Measurements from ENCODE around the gene SGPP1.
"Not testable (repeated sequence)": the region's sequence is repeated elsewhere in the genome, so short reads cannot be mapped to it uniquely, and the experiment has no call there.

The SGPP1 gene

DNA sequence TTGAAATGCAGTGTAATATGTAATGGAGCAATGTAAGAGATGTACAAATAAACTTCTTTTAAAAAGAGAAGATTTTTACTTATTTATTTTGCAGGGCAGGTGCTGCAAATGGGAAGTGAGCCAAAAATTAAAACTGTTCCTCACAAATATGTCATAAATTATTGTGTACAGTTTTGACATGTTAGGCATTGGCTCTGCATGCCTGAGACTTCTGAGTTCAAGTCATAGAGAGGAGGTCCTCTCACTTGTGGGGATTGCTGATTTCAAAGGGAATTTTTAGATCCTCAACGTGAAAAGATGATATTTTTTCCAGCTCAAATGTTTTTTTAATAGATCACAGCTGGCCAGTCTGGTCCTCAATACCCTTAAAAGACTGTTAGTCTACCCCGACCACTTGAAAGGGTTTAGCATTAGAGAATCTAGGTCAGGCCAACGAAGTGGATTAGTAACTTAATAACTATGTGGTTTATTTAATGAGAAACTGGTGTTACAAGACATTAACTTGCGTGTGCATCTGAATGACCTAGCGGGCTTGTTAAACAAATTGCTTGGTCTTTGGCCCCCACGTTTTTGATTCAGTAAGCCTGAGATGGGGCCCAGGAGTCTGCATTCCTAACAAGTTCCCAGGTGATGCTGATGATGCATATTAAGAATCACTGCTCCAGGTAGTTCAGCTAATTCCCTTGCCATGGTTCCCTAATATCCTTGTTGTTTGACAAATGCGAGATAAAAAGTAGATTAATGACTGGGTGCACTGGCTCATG, 55.3 kb downstream of the SGPP1 start:
- peak; percentile 18 for DNase-seq

DNA sequence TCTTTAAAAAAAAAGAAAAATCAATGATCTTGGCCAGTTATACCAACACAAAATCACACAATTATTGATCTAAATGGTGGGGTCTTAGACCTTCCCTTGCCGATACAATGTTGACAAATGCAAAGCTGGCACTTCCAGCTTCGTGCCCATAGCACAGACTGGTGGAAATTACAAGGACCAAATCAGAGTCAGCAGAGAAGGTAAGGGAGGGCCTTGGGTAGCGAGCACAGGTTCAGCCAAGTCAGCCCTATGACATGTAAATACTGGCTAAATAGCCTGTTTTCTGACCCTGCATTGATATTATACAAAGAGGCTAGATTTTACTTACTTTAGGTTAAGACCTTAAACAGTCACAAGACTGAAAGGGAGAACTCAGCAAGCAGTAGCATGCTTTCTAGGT, 55.9 kb downstream of the SGPP1 start:
- no peak for DNase-seq

DNA sequence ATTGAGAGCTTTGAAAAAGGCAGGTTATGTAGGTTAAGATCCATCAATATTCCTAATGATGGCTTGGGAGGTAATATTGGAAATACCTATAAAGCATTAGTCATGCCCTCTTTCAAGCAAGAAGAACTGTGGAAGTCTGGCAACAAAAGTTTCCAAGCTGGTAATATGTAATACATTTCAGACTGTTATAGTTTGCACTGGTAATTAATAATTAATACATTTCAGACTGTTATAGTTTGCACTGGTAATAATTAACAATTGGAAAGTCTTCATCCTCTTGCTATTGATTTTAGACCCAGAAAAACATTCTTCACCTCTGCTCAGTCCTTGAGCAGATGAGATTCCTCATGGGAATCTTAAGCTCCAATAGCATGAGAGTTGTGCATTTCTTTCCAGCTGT, 57.2 kb downstream of the SGPP1 start:
- DNase-seq: no peak

DNA sequence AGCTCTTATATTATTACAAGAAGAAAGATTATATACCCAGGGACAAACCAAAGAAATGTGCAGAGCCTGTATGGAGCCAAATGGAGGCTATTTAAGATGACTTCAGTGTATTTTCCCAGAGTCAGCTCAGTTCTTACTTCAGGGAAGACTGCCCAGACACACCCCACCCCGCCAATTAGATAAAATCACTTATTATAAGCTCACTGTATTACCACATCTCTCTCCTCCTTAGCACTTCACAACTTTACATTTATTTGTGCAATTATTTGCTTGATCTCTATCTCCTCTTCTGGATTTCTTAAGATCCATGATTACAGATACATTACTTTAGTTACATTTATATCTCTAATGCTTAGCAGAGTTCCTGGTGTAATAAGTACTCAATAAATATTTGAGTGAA, 61.5 kb downstream of the SGPP1 start:
- no peak for DNase-seq

DNA sequence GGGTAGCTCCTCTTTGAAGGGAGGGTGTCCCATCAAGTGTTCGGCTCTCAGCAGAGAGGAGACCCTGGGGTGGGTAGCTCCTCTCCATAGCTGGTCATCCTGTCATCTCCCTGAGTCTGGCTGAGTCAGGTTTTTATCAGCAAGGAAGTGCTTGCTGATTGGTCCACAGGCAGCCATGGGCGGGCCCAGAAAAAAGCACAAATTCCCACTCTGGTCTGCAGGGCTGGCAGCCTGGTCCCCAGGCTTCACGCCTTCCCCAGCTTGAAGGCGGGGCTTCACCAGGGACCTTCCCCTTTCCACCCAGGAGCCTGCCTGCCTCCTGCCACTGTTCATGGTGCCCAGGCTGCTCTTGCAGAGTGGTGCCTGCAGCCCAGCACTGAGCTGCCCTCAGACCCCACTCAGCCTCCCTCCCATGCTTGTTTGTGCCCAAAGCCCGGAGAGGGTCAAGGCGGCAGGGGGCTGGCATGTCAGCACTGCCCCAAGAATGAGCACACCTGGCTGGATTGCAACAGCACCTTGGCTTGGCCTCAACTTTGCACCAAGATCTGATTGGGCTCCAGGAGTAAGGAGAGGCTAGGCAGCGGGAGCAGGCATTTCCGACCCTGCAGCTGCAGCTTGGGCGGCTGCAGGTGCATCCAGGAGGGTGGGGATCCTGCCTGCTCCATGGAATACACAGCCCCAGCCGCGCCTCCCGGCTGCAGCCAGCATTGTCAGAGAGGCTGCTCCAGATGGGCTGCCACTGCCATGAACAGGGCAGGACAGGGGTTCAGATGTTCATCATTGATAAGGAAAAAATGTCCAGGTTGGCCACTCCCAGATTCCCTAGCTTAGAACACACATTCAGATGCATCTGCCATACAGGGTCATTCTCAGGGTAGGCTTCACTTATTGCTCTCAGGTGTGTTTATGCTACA, 64.2 kb downstream of the SGPP1 start:
- DNase-seq: peak; percentile 17

DNA sequence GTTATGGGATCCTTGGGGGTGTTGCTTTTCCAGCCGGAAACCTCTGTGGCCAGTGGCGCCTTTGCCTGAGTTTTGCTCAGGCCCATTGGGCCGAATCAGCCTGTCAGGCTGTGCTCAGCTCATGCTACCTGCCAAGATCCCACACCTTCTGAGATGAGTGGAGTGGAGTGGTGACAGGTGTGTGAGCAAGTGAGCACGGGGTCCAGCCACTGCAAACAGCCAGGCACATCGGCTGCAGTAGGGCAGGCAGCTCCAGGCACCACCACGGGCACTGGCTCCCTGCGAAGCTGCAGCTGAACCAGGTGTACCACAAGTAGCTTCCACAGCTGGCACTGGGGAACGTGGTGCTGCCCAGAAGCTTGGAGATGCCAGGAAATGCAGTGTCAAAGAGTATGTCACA, 65.1 kb downstream of the SGPP1 start:
- DNase-seq: no peak

DNA sequence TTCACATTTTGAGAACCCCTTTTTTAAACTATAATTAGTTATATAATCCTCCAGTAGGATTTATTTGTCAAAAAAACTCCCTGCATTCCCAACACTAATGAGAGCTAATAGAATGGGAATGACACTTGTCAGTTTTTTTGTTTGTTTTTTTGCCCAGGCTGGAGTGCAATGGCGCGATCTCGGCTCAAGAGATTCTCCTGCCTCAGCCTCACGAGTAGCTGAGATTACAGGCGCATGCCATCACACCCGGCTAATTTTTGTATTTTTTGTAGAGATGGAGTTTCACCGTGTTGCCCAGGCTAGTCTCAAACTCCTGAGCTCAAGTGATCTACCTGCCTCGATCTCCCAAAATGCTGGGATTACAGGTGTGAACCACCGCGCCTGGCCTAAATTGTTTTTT, 66.0 kb downstream of the SGPP1 start:
- not testable (repeated sequence) for DNase-seq

DNA sequence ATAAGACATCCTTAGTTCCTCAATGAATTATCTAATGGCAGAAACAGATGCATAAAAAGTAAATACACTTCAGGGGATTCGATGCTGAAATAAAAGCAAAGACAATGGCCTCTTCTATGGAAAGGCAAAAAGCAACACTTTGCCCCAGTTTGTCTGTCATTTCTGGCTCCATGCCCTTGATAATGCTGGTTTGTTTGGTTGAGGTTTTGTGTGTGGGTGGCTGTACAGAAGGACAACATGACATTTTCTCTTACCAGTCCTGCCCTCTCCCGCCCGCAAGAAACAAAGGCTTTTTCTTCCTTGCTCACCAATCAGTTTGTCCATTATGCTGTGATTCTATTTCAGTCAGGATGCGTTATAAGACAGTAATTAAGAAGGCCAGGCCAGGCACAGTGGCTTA, 68.1 kb downstream of the SGPP1 start:
- DNase-seq: no peak

DNA sequence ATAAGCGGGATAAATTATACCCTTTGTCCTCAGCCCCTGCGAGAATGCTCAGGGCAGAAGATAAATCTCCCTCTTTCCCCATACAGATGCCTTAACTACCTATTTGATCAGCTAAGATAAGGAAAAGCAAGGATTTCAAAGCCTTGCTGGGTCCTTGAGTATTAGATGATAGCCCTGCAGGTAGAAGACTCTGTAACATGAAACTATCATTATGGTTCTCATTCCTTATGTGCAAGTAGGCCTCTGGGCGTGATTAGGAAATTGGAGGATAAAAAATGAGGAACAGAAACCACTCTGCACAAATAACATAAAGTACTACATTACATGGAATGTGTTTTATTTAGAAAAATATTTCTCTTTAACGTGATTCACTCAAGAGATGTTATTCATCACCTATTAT, 71.7 kb downstream of the SGPP1 start:
- no peak for DNase-seq

GRCh38 chr14:63654936-63655335, 72.9 kb downstream of the SGPP1 start:
- DNase-seq: no peak

GRCh38 chr14:63654346-63654745, 73.5 kb downstream of the SGPP1 start:
- peak; percentile 80 for DNase-seq

- DNase-seq: no peak
These were observed 75.5 kb downstream of the SGPP1 start for GRCh38 chr14:63652406-63652805.

DNA sequence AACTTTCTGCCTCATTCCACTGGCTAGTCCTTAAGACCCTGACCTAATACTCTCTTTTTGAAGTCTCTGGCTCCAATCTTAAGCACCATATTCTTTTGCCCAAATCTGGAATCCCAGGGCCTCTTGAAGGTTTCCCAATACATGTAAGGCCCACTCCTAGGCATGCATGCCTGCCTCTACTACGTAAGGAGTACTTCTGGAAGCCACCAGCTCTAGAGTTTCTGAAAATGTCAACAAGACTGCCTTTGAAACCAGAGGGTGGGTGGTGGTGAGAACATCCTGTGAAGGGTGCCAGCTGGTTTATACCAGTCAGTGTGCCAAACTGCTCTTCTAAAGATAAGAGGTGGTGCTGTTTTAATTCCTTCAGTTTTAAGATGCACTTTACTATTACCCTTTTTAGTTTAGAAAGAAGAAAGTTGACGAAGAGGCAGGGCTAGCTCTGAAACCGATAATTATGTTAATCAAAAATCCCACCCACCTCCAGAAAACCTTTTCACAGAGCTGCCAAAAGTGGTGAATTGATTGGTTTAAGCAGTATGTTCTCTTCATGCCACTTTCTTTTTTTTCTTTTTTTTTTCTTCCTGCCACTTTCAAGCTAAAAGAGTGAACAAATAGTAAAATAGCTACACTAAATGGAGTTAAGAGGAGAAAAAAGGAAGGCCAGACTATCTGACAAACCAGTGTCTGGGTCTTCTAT, 77.5 kb downstream of the SGPP1 start:
- no peak for DNase-seq

DNA sequence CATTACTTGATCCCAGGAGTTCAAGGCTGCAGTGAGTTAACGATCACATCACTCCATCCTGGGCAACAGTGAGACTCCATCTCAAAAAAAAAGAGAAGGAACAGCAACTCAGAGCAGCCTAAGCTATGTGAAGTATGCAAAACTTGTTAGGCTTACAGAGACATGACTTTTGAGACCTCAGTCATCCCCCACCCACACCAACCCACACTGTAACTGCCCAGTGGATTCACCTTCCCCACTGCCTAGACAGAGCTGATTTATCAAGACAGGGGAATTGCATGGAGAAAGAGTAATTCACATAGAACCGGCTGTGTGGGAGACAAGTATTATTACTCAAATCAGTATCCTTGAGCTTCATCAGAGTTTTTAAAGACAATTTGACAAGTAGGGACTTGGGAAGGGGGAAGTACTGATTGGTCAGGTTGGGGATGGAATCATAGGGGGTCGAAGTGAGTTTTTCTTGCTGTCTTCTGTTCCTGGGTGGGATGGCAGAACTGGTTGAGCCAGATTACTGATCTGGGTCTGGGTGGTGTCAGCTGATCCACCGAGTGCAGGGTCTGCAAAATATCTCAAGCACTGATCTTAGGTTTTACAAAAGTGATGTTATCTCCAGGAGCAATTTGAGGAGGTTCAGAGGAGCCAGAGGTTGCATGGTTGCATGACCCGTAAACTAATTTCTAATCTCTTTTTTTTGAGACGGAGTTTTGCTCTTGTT, 80.0 kb downstream of the SGPP1 start:
- DNase-seq: peak; percentile 23

GRCh38 chr14:63644741-63645140, 83.1 kb downstream of the SGPP1 start:
- no peak for DNase-seq

DNA sequence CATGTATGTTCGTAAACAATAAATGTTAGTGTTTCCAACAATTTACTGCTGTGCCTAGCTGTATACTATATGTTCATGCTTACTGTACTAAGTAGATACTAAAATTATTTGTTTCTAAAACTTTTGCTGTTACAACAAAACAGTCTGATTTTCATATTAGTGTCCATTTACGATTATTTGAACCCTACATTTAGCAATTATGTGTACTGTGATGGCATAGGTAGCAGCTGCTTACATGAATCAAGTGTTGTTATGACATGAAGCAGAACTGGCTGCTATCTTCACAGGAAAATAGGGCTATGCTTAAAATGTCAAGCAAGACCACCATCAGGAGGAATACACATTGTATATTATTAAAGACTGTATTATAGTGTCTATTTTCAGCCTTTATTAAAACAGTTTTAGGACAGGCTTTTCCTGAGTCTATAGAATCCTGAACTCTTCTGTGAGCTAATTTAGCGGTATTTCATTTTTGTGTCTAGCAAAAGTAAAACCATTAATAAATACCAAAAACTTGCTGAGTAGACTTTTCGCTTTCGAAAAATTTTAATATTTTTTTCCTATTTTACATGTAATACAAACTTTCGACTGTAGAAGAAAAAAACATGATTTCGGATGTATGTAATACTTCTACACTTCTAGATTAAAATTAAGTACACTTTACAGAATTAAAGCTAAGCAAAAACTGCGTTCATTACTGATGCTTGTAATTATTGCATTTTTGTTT, 85.0 kb downstream of the SGPP1 start:
- no peak for DNase-seq

DNA sequence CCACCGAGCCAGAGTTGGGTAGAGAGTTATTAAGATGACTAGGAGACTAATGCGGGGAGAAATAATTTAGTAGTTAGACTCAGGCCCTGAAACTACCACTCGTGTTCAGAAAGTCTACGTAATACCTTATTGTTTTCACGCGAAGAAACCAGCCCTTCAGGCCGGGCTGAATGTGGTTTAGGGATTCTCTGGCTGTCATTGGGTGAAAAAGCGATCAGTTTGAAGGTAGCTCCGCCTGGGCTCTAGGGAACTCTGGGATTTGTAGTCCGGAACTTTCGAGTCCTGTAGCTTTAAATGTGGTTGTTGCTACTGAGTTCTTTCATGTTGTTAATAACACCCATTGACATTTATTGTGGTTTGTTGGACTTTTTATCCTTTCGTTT, 85.6 kb downstream of the SGPP1 start:
- DNase-seq: peak; percentile 95

DNA sequence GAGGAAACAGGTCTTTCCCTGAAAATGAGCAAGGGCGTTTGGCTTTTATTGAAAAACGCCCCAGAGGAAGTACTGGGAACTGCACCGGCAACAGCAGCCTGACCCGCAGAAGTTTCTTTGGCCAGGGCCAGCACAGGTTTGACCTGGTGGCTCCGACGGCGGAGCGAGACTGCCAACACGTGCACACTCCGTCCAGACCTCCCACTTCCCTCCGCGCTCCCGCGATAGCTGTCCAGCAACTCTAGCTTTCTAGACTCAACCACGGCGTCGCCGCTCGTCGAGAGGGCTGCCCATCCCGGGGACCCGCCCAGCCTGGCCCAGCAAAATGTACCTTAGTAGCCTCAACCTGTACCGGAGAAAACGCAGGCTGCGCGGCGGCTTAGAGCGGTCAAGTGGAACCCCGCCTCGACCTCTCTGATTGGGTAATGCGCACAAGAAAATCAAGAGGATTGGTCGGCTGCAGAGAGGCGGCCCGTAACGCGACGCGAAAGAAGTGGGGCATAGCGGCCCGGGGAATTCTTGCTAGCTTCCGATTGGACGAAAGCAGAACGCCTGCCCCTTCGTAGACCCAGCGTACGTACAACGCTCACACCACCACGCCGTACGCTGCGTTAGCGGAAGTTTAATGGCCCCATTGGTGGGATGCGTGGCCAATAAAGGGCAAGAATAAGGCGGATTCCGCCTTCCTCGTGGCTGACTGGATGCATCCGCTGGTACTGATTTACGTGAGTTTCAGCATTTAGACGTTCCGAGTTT, 86.2 kb downstream of the SGPP1 start, which contains the start of gene WDR89:
WDR89 (minus strand) TSS at position 399 of the 756 bp plus-strand sequence. CDS start 41,929 bp downstream, outside the sequence.
- DNase-seq: peak; percentile 100

DNA sequence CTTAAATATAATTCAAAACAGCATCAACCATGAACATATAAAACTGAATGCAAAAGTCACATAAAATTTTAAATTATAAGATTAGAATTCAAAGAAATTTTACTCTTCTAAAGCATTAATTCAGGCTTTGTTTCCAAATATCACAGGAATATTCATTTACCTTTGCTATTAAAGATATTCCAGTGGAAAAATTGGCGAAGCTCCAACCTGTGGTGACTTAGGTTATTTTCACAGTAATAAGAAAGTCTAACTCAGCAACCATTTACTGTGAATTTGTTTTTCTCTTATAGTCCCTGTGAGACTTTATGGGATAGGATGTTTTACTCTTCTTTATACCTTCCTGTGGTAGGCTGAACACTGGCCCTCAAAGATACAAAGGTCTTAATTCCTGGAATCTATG, 89.4 kb downstream of the SGPP1 start:
- DNase-seq: no peak

DNA sequence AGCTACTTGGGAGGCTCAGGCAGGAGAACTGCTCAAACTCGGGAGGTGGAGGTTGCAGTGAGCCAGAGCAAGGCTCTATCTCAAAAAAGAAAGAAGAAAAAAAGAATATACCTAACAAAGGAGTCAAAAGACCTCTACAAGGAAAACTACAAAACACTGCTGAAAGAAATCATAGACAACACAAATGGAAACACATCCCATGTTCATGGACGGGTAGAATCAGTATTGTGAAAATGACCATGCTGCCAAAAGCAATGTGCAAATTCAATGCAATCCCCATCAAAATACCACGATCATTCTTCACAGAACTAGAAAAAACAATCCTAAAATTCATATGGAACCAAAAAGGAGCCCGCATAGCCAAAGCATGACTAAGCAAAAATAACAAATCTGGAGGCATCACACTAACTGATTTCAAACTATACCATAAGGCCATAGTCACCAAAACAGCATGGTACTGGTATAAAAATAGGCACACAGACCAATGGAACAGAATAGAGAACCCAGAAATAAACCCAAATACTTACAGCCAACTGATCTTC, 91.7 kb downstream of the SGPP1 start:
- DNase-seq: peak; percentile 55

All from EL (cell line).